HFFc6 (cell line): Measurements from ENCODE around the gene TRIM2. TPM values are rescaled to one million over a fixed set of nuclear protein-coding genes. Genes with fewer than 3 reads are reported as not detected.

ENCODE experiments used
- DNase-seq: peaks from one replicate; pipeline ENCODE4 v3.0.0-alpha.2; 2018
- H3K27ac Mint-ChIP-seq: 2 replicates; pipeline ENCODE4 v1.8.0; 2020; ENCODE audit warnings: mild to moderate bottlenecking, mixed read lengths
- H3K27me3 Mint-ChIP-seq: 2 replicates; pipeline ENCODE4 v1.8.0; 2021; ENCODE audit warnings: mild to moderate bottlenecking, moderate library complexity, mixed read lengths; ENCODE audit not compliant: insufficient read depth
- H3K36me3 Mint-ChIP-seq: 2 replicates; pipeline ENCODE4 v1.8.0; 2021; ENCODE audit warnings: low read depth, mixed read lengths
- H3K4me1 Mint-ChIP-seq: 2 replicates; pipeline ENCODE4 v1.8.0; 2020; ENCODE audit warnings: low read depth, mixed read lengths
- H3K4me3 Mint-ChIP-seq: 2 replicates; pipeline ENCODE4 v1.8.0; 2020; ENCODE audit warnings: mild to moderate bottlenecking, moderate library complexity, mixed read lengths
- H3K9me3 Mint-ChIP-seq: 2 replicates; pipeline ENCODE4 v1.8.0; 2020; ENCODE audit warnings: mild to moderate bottlenecking, mixed read lengths
- total RNA-seq, 6 experiments: library from RNA; stranded (reverse); fragmentation: NEBNext Ultra II Directional; extraction: Animal tissue kit (Norgen Biotek cat#: 25700); gene quantifications; 2 replicates in 1 of 6; 3 replicates in 5 of 6; pipeline ENCODE4 v1.2.3, GENCODE V29; 2021
- TF ChIP-seq, protein P1 (sequence below): fragments of 200-600 bp; sonication (generic); IDR thresholded peaks from 2 replicates; pipeline ENCODE4 v1.5.0; 2021; ENCODE audit warnings: antibody characterized with exemption, mild to moderate bottlenecking

TRIM2 gene
- total RNA-seq, 6 experiments from 2014 or later: 32.3 to 39.6 (median 34.9) TPM

DNA sequence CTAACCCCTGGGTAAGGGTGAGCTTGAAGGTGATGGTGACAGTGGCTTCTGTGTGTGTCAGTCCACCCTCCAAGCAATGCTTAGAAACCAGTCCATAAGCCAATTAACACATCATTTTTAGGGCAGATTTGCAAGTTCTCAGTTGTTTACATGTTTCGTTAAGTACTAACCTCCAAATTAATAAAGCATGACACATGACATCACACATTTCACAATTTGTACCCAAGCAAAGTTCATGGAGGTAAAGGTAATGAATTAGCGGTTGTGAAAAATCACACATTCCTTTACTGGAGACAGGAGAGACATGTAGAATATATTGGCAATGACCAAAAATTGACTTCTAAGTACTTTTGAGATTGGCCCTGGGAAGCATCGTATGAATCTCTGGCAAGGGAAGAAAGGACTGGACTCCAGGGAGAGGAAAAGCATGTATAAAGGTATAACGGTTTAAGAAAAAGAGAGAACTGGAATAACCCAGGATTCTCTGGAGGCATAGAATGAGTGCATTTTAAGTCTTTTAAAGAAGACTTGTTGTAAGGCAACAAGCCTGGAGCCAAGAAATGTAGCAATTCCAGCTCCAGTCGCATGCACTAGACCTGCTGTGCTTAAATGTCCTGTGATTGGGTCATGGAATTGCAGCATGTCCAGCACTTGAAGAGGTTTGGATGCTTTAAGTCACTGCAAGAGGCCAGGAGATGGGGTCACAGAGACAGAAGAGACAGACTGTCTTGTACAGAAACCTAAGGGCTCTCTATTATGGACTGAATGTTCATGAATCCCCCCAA, 34.1 kb downstream of the TRIM2 start:
- H3K27ac Mint-ChIP-seq: no peak overlapping the region
- TF ChIP-seq, protein P1, sequence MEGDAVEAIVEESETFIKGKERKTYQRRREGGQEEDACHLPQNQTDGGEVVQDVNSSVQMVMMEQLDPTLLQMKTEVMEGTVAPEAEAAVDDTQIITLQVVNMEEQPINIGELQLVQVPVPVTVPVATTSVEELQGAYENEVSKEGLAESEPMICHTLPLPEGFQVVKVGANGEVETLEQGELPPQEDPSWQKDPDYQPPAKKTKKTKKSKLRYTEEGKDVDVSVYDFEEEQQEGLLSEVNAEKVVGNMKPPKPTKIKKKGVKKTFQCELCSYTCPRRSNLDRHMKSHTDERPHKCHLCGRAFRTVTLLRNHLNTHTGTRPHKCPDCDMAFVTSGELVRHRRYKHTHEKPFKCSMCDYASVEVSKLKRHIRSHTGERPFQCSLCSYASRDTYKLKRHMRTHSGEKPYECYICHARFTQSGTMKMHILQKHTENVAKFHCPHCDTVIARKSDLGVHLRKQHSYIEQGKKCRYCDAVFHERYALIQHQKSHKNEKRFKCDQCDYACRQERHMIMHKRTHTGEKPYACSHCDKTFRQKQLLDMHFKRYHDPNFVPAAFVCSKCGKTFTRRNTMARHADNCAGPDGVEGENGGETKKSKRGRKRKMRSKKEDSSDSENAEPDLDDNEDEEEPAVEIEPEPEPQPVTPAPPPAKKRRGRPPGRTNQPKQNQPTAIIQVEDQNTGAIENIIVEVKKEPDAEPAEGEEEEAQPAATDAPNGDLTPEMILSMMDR: no peak
- H3K4me1 Mint-ChIP-seq: peaks cover 54% of the 10 kb centered on the region

DNA sequence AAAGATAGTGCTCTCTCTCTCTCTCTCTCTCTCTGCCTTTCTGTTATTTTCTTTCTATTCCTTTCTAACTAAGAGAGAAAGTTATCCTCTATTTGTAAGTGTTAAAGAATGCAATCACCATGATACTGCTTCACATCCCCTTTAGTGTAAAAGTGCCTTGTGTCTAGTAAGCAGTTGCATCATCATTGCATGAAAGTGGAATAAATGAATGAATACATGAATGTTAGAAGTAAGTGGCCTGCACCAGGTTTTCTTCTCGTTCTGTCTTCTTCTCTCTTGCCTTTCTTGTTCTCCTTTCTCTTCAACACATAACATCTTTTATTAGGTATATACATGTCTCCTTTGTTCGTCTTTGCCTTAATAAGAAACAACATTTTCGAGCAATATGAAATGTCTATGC, 35.2 kb downstream of the TRIM2 start:
- TF ChIP-seq, protein P1: no peak
- no peak overlapping the region for H3K4me3 Mint-ChIP-seq

More for the DNA sequence above, 34.1 kb downstream of the TRIM2 start:
- H3K27me3 Mint-ChIP-seq: no peaks in the 10 kb centered on the region; the same call in none of the 2 replicates
- no peak for DNase-seq
- no peak overlapping the region for H3K4me3 Mint-ChIP-seq
- peaks cover 7% of the 10 kb centered on the region; the same call in 1 of the 2 replicates for H3K36me3 Mint-ChIP-seq
- no peaks in the 10 kb centered on the region for H3K9me3 Mint-ChIP-seq

DNA sequence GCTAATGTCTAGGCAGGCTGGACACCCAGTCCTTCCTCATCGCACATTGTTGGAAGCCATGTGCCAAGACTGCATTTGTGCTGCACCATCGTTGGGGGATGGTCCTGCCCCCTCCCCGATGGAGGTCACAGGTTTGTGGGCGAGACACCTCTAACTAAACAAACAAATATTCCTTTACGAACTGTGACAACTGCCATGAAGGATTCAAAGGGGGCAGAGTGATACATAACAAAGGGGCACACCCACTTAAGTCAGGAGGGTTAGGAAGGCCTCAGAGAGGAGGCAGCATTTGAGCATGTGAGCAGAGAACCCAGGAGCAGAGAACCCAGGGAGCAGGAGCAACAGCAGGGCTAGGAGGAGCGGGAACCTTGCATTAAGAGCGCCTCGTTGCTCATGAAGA, 37.1 kb downstream of the TRIM2 start:
- peaks cover 24% of the 10 kb centered on the region for H3K4me1 Mint-ChIP-seq
- TF ChIP-seq, protein P1: no peak
- H3K4me3 Mint-ChIP-seq: no peak overlapping the region
- H3K9me3 Mint-ChIP-seq: no peaks in the 10 kb centered on the region
- H3K27ac Mint-ChIP-seq: no peak overlapping the region
- H3K27me3 Mint-ChIP-seq: no peaks in the 10 kb centered on the region; the same call in 1 of the 2 replicates
- DNase-seq: no peak
- H3K36me3 Mint-ChIP-seq: peaks cover 7% of the 10 kb centered on the region; the same call in 1 of the 2 replicates

More for the DNA sequence above, 35.2 kb downstream of the TRIM2 start:
- Mint-ChIP-seq H3K27me3 (no peaks in the 10 kb centered on the region; the same call in none of the 2 replicates), H3K36me3 (peaks cover 7% of the 10 kb centered on the region; the same call in 1 of the 2 replicates), H3K4me1 (peaks cover 43% of the 10 kb centered on the region), H3K9me3 (no peaks in the 10 kb centered on the region), H3K27ac (no peak overlapping the region)
- no peak for DNase-seq

DNA sequence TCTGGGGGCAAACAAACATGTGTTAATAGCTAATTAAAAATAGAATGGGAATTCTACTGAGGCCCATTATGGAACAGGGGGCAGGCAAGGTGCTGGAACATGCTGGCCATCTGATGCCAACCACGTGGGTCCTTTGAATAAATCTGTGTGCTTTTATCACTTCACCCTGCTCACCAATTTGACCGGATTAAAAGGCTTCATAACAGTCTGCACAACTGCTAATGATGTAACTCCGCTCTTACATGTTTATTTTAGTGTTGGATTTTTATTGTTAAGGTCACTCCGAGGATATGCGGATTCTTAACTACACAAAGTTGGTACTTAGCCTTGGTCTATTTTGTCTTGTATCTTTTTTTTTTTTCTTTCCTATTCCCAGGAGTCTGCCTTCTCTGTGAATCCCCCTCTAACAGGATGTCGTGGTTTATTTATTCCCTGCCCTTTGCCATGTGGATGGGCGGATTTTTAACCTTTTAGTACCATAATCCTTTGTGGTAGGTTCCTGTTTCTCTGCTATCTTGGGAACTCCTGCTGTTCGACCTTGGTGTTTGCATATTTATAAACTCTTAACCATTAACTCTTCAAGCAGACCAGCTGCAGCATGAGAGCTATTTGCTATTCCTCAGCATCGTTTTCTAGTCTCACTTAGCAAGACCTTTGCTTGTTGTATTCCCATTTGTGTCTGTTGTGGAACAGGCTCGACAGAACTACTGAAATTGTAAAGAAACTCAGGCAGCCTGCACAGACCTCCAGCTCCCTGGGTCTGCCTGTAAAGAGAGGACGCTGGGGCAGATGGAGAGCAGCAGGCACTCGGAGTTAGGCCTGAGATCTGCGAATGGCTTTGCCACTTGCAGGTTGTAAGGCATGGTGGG, 38.0 kb downstream of the TRIM2 start:
- TF ChIP-seq, protein P1: no peak
- no peak overlapping the region for H3K4me3 Mint-ChIP-seq
- DNase-seq: no peak
- H3K36me3 Mint-ChIP-seq: peaks cover 7% of the 10 kb centered on the region; the same call in 1 of the 2 replicates
- H3K27ac Mint-ChIP-seq: peak overlapping the region; percentile 2; the same call in 1 of the 2 replicates
- no peaks in the 10 kb centered on the region for H3K27me3 Mint-ChIP-seq
- no peaks in the 10 kb centered on the region for H3K9me3 Mint-ChIP-seq
- H3K4me1 Mint-ChIP-seq: peaks cover 26% of the 10 kb centered on the region

DNA sequence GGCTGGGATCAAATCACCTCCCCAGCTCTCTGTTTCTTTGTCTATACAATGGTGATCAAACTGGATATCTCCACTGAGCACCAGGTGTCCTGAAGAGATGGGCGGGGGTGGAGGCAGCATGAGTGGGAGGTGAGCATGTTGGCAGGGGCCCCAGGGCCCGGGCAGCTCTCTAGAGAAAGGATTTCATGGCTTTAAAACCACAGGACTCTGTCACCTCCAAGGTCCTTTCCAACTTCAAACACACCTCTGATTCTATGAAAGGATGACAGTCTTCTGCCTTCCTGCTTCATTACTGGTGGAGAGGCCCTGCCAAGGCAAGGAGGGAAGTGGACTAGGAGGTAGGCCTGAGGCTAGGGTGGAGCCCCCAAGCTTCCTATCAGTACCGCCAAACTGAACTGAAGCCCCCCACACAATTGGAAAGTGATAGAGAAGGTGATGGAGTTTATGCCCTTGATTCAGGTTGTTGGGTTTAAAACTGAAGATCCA, 38.6 kb downstream of the TRIM2 start:
- TF ChIP-seq, protein P1: no peak
- Mint-ChIP-seq H3K27ac (no peak overlapping the region), H3K27me3 (no peaks in the 10 kb centered on the region), H3K9me3 (no peaks in the 10 kb centered on the region), H3K4me1 (peaks cover 26% of the 10 kb centered on the region), H3K36me3 (peaks cover 7% of the 10 kb centered on the region; the same call in 1 of the 2 replicates), H3K4me3 (no peak overlapping the region)
- no peak for DNase-seq
